ENCODE data around the gene TSHZ1. TPM values are rescaled to one million over a fixed set of nuclear protein-coding genes. Genes with fewer than 3 reads are reported as not detected.

Gene TSHZ1
- total and polyA plus RNA-seq, 2 donors from 2014 or later, result 7.0 to 31.3 TPM

DNA sequence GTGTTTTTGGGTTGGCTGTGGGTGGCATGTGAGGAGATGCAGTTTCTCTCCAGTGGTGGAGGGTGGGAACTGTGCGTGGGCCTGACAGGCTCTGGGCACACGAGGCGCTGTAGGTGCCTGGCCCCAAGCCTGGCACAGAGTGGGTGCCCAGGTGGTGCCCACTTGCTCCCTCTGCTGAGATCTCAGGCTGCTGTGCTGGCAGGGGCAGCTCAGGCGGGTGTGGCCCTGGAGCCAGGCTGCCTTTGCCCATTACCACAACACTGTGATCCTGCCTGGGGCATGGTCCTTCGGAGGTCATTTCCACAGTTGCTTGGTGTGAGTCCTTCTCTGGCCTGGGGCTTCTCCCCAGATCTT lies 20.4 kb downstream of the TSHZ1 start:
- FAIRE-seq (no peak), DNase-seq (no peak)
- intact Hi-C loops (cut with DNase I), result no loop called here
- TF ChIP-seq, protein P1, sequence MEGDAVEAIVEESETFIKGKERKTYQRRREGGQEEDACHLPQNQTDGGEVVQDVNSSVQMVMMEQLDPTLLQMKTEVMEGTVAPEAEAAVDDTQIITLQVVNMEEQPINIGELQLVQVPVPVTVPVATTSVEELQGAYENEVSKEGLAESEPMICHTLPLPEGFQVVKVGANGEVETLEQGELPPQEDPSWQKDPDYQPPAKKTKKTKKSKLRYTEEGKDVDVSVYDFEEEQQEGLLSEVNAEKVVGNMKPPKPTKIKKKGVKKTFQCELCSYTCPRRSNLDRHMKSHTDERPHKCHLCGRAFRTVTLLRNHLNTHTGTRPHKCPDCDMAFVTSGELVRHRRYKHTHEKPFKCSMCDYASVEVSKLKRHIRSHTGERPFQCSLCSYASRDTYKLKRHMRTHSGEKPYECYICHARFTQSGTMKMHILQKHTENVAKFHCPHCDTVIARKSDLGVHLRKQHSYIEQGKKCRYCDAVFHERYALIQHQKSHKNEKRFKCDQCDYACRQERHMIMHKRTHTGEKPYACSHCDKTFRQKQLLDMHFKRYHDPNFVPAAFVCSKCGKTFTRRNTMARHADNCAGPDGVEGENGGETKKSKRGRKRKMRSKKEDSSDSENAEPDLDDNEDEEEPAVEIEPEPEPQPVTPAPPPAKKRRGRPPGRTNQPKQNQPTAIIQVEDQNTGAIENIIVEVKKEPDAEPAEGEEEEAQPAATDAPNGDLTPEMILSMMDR (IDR thresholded peaks at IDR 0.05; ENCODE audit: borderline replicate concordance, extremely low read depth, insufficient read depth), result no peak
- H3K4me3 ChIP-seq (ENCODE audit: low read length in 3 of 3), result no peak overlapping the region
- H3K9me3 ChIP-seq (ENCODE audit: control insufficient read depth in 2 of 3, insufficient read depth in 1 of 3, low read length in 3 of 3), result no peaks in the 10 kb centered on the region
- no peak overlapping the region for H3K9ac ChIP-seq (ENCODE audit: low read length in 3 of 3)
- no peak overlapping the region for H3K27ac ChIP-seq (ENCODE audit: low read depth in 2 of 2, low read length in 2 of 2)
- peaks cover 11 to 17% (median 12%) of the 10 kb centered on the region in 3 donors for H3K4me1 ChIP-seq (ENCODE audit: control insufficient read depth in 2 of 3, insufficient read depth in 2 of 3, low read depth in 1 of 3, low read length in 3 of 3)
- H3K27me3 ChIP-seq (ENCODE audit: control insufficient read depth, insufficient read depth, low read length), result no peaks in the 10 kb centered on the region
- no peaks in the 10 kb centered on the region for H3K36me3 ChIP-seq (ENCODE audit: control insufficient read depth in 2 of 3, insufficient read depth in 3 of 3, low read length in 3 of 3)

DNA sequence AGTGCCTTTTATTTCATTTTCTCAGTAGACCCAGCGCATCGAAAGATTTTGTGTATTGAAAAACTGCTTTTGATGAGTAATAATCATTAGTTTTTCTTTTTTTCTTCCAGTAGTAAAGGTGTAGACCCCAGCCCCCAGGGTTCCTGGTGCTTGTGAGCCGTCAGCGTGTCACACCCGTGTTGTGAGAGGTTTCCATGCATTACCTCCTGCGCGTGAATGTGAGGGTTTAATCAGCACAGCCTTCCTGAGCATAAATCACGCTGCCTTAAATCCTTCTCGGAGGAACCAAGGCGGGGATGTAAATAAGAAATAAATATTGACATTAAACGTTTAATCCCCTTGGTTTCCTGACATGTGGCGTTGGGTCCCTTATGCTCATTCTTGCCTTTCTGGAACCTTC lies 24.3 kb downstream of the TSHZ1 start:
- Histone ChIP-seq H3K27ac (ENCODE audit: low read depth in 2 of 2, low read length in 2 of 2) (no peak overlapping the region), H3K4me3 (ENCODE audit: low read length in 3 of 3) (no peak overlapping the region), H3K36me3 (ENCODE audit: control insufficient read depth in 2 of 3, insufficient read depth in 3 of 3, low read length in 3 of 3) (no peaks in the 10 kb centered on the region), H3K4me1 (ENCODE audit: control insufficient read depth in 2 of 3, insufficient read depth in 2 of 3, low read depth in 1 of 3, low read length in 3 of 3) (peaks cover 0 to 5% (median 0%) of the 10 kb centered on the region in 3 donors), H3K27me3 (ENCODE audit: control insufficient read depth, insufficient read depth, low read length) (no peaks in the 10 kb centered on the region), H3K9me3 (ENCODE audit: control insufficient read depth in 2 of 3, insufficient read depth in 1 of 3, low read length in 3 of 3) (no peaks in the 10 kb centered on the region), H3K9ac (ENCODE audit: low read length in 3 of 3) (no peak overlapping the region)
- FAIRE-seq (no peak), DNase-seq (peak in 1 of 5 donors; percentile 43)
- TF ChIP-seq, protein P1 (IDR thresholded peaks at IDR 0.05; ENCODE audit: borderline replicate concordance, extremely low read depth, insufficient read depth), result no peak
- intact Hi-C loops (cut with DNase I), result no loop called here

DNA sequence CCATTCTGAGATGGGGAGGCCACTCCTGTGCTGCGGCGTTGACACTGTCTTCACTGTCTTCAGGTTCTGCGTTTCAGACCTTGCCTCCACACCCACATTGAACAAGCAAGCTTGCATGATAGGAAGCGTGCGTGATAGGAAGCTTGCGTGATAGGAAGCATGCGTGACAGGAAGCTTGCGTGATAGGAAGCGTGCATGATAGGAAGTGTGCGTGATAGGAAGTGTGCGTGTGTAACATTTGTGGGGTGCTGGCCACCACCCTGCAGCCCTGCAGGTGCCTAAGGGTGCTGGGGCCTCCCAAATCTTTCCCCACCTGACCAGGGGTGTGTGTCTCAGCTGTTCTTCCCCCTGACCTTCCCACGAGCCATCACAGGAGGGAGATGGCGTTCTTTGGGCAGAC lies 25.3 kb downstream of the TSHZ1 start:
- H3K9me3 ChIP-seq (ENCODE audit: control insufficient read depth in 2 of 3, insufficient read depth in 1 of 3, low read length in 3 of 3), result no peaks in the 10 kb centered on the region
- DNase-seq (no peak), FAIRE-seq (no peak)
- H3K4me1 ChIP-seq (ENCODE audit: control insufficient read depth in 2 of 3, insufficient read depth in 2 of 3, low read depth in 1 of 3, low read length in 3 of 3), result peaks cover 0 to 4% (median 0%) of the 10 kb centered on the region in 3 donors
- H3K27me3 ChIP-seq (ENCODE audit: control insufficient read depth, insufficient read depth, low read length), result no peaks in the 10 kb centered on the region
- no peak overlapping the region for H3K27ac ChIP-seq (ENCODE audit: low read depth in 2 of 2, low read length in 2 of 2)
- no peak overlapping the region for H3K9ac ChIP-seq (ENCODE audit: low read length in 3 of 3)
- H3K4me3 ChIP-seq (ENCODE audit: low read length in 3 of 3), result no peak overlapping the region
- TF ChIP-seq, protein P1 (IDR thresholded peaks at IDR 0.05; ENCODE audit: borderline replicate concordance, extremely low read depth, insufficient read depth), result no peak
- intact Hi-C loops (cut with DNase I), result no loop called here
- H3K36me3 ChIP-seq (ENCODE audit: control insufficient read depth in 2 of 3, insufficient read depth in 3 of 3, low read length in 3 of 3), result no peaks in the 10 kb centered on the region

DNA sequence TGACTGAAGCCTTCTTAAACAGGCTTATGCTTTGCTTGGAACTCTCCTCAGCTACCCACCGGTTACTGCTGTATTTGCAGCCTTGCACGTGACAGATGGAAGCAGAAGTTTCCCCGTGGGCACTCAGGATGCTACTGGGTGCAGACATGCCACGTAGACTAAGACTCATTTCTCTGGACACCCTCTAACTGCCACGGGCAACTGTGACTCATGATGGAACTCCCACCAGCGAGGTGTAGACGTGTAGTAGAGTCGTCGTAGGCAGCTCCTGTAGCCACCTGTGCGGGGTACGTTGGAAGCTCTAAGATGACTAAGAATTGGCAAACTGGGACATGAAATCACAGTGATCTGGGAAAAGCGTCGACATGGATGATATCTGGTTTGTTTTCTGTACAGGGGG lies 27.5 kb downstream of the TSHZ1 start:
- Histone ChIP-seq H3K9me3 (ENCODE audit: control insufficient read depth in 2 of 3, insufficient read depth in 1 of 3, low read length in 3 of 3) (no peaks in the 10 kb centered on the region), H3K36me3 (ENCODE audit: control insufficient read depth in 2 of 3, insufficient read depth in 3 of 3, low read length in 3 of 3) (no peaks in the 10 kb centered on the region), H3K27ac (ENCODE audit: low read depth in 2 of 2, low read length in 2 of 2) (no peak overlapping the region), H3K4me3 (ENCODE audit: low read length in 3 of 3) (no peak overlapping the region), H3K9ac (ENCODE audit: low read length in 3 of 3) (no peak overlapping the region), H3K4me1 (ENCODE audit: control insufficient read depth in 2 of 3, insufficient read depth in 2 of 3, low read depth in 1 of 3, low read length in 3 of 3) (peaks cover 0 to 2% (median 0%) of the 10 kb centered on the region in 3 donors), H3K27me3 (ENCODE audit: control insufficient read depth, insufficient read depth, low read length) (no peaks in the 10 kb centered on the region)
- FAIRE-seq (no peak), DNase-seq (no peak)
- intact Hi-C loops (cut with DNase I), result no loop called here
- TF ChIP-seq, protein P1 (IDR thresholded peaks at IDR 0.05; ENCODE audit: borderline replicate concordance, extremely low read depth, insufficient read depth), result no peak
